GM19025 (cell line): ENCODE data around the gene KRTAP5-1.
"Not testable (repeated sequence)": the region's sequence is repeated elsewhere in the genome, so short reads cannot be mapped to it uniquely, and the experiment has no call there.

Experiments
- ATAC-seq: cut with Tn5 transposase; IDR thresholded peaks from one replicate; pipeline ENCODE4 v1.9.1; 2021; ENCODE audit warnings: mild to moderate bottlenecking, low read depth, moderate library complexity; ENCODE audit not compliant: unreplicated experiment

KRTAP5-1 gene

DNA sequence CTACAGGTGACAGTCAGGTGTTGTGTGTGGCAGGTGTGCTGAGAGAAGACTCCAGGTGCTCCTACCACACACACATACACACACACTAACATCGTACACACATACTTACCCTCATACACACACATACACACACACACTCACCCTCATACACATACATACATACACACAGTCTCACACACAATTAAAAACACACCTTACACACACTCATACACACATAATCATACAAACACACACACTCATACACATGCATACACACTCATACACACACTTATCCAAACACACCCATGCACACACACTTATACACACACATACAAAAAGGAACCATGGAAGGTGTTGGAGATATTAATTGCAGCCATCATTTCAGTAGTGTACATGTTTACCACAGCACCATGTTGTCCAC, 18.5 kb upstream of the KRTAP5-1 start:
- ATAC-seq = no peak

DNA sequence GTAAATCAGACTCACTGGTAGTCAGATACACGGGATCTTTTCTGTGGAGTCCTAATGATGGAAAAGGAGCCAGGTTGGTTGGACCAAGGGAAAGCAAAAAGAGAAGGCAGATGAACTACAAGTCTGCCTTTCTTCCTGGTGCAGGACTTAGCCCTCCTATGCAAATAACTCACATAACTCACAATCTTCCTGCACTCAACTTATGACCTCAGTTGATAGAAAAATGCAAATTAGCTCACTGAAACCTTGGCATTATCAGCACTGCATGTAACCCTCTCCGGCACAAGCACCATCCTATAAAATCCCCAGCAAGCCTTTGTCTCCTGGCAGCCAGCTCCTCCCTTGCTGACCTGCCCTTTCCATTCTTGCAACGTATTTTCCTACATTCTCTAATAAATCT, 16.6 kb upstream of the KRTAP5-1 start:
- ATAC-seq = not testable (repeated sequence)

DNA sequence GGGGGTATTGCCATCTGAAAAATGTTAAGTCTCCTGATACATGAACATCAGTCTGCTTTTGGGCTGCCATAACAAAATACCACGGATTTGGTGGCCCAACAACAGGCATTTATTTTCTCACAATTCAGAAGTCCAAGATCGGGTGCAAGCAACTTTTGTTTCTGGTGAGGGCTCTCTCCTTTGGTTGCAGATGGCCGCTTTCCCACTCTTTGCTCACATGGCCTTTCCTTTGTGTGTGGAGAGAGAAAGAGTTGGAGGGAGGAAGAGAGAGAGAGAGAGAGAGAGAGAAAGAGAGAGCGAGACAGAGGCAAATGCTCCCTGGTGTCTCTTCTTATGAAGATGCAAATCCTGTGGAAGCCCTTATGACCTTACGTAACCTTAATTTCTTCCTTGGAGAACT, 15.5 kb upstream of the KRTAP5-1 start:
- ATAC-seq = no peak

DNA sequence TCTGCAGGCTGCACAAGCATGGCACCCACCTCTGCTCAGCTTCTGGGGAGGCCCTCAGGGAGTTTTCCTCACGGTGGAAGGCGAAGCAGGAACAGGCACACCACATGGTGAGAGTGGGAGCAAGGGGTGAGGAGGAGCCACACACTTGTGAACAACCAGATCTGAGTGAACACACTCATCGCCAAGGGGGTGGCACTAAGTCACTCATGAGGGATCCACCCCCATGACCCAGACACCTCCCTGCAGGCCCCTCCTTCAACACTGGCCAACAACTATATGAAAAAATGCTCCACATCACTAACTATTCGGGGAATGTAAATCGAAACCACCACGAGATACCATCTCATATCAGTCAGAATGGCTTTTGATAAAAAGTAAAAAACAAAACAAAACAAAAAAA, 13.7 kb upstream of the KRTAP5-1 start:
- no peak for ATAC-seq

DNA sequence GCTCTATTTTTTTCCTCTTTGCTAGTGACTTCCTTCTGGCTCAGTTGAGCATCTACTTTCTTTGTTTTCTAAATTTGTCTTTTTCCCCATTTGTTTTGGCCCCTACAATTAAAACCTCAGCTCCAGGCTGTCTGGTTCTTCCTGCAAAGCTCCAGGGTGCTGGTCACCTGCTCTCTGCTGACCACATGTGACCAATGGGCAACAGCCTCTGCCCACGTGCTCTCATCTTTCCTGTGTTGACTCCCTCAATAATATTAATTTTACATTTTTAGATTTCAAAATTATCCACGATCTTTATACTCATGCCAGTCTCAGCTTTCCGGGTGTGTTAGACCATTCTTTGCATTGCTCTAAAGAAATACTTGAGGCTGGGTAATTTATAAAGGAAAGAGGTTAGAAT, 13.3 kb upstream of the KRTAP5-1 start:
- not testable (repeated sequence) for ATAC-seq

DNA sequence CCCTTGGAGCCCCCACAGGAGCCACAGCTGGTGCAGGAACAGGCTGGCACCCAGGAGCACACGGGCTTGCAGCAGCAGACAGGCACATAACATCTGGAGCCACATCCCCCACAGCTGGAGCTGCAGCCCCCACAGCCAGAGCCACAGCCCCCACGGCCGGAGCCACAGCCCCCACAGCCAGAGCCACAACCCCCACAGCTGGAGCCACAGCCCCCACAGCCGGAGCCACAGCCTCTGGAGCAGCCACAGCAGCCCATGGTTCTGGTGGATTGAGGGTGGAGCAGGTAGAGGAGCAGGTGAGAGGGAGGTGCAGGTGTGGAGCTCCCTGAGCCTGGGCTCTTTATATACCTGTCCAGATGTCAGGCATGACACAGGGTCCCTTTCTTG, 12.9 kb upstream of the KRTAP5-1 start, which contains the start of gene KRTAP5-2:
Gene KRTAP5-2 (minus strand): TSS at position 301 of the 387 bp plus-strand sequence. CDS start 44 bp downstream, at position 257.
- ATAC-seq = no peak

DNA sequence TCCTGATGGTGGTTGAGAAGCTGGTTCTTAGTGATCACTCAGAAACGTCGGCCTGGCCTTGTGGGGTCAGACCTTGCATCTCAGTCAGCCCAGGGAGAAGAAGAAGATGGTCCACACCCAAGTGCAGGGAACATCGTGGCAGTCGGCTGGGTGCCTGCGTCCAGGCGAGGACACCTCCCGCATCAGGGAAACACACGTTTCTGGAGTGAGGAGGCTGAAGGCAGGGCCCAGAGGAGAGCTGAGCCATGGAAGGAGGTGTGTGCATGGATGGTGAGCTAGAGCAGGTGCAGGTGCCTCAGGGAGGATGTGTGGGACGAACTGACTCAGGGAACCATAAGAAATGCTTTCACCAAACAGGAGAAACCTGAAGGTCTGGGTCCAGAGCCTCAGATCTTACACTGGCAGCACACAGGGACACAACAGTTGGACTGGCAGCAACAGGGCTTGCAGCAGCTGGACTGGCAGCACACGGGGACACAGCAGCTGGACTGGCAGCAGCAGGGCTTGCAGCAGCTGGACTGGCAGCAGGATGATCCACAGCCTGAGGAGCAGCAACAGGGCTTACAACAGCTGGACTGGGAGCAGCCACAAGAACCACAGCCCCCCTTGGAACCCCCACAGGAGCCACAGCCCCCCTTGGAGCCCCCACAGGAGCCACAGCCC, 12.4 kb upstream of the KRTAP5-1 start:
- ATAC-seq = no peak

DNA sequence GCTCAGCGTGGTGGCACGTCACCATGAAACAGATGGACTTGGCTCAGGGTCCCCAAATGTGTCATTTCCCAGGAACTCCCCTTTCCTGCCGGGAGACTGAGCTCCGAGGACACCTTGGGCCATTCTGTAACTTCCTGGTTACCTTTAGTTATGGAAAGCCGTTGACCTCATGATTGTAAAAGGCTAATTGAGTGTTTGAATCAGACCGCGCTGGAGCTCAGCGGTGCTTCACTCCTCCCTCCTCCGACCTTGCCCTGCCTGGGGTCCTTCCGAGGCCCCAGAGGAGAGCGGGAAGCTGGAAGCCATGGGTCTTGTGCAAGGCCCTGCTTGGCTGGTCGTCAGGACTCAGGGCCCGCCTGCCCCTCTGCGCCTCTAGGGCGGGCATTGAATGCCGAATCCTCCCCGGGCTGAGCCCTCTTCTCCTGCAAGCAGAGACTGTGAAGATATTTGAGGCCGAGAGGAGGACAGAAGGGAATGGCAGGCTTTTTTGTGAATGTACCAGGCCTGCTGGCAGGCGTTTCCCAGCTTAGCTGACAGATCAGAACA, 11.6 kb upstream of the KRTAP5-1 start:
- not testable (repeated sequence) for ATAC-seq

DNA sequence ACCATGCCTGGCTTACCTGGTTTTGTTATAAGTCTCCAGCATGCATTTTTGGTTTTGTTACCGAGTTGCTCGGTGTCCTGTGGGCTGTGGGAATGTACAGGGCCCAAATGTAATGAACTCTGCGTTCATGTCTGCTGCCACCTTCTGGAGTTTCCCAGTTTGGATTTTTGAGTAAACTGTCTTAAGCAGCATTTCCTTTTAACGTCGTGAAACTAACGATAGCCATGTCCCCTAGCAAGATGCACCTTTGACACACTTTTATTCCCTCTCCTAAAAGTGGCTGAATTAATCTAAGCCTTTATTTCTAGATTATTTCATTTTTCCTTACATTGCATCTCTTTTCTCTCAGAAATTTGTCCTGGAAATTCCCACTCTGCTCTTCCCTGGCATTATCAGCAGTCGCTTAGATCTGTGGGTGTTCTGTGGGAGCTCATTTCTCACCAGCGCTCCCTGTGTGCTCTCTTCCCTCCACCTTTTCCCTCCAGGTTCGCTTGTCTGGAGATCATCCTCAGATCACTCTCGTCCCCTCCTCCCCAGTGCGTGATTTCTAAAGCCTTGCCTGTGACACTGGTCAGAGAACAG, 11.0 kb upstream of the KRTAP5-1 start:
- not testable (repeated sequence) for ATAC-seq

DNA sequence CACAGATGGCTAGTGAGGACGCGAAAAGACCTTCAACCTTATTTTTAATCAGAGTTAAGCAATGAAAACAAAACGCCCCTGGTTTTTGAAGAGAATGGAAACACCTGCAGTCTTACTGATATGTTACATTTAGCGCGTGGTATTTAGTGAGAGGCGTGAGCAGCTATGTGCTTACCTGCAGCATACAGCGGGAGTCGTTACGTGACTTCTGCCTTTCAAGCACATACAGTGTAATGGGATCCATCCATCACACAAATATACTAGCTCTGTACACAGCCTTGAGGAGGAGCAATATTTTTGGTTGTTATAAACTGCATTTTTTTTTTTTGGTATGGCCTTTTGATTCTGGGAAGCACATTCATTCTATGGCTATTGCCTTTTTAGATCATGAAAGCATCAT, 7.5 kb upstream of the KRTAP5-1 start:
- ATAC-seq = no peak

DNA sequence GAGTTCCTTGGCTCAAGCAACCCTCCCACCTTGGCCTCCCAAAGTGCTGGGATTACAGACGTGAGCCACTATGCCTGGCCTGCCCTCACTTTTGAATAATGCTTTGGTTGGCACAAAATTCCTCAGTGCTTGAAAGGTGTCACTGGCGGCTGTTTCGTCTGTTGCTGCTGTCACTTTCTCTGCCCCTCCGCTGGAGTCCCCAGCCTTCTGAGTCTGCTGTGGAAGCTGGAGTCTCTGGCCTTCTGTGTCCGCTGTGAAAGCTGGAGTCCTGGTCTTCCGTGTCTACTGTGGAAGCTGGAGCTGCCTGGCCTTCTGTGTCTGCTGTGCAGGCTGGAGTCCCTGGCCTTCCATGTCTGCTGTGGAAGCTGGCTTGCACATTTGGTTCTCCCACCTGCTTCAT, 4.9 kb upstream of the KRTAP5-1 start:
- ATAC-seq = no peak

DNA sequence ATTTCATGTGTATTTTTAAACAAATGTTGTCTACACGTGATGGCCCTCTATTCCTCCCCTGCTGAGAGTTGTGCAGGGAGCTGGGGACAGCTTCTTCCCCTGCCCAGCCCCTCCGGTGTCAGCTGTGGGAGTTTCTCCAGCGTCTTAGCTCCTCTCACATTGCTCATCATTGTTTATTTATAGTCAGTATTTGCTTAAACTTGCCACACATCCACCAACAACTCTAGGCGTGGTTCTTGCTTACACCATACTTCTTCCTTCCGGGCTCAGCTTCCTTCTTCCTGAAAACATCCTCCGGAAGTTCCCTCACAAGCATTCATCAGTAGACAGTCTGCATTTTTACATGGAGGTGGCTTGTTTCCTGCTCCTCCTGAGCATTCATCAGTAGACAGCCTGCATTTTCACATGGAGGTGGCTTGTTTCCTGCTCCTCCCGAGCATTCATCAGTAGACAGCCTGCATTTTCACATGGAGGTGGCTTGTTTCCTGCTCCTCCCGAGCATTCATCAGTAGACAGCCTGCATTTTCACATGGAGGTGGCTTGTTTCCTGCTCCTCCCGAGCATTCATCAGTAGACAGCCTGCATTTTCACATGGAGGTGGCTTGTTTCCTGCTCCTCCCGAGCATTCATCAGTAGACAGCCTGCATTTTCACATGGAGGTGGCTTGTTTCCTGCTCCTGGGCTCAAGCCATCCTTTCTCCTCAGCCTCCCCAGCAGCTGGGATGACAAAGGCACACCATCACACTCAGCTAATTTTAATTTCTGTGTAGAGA, 4.3 kb upstream of the KRTAP5-1 start:
- not testable (repeated sequence) for ATAC-seq

DNA sequence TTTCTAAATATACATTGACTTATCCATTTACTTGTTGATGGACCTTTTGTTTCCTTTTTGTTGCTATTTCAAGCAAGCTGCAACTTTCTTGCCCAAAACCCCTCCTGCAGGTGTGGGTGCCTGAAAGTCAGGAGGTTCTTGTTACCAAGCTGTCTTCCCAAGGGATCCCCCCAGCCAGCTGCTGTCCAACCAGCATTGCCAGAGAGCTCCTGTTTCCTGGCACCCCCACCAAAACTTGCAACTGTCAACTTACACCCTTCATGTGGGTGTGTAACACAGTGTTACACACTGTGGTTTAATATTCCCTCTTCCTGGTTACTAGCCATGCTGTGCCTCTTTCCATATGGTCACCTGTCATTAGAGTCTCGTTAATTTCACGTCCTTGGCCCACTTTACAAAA, 1.6 kb upstream of the KRTAP5-1 start:
- ATAC-seq = no peak

DNA sequence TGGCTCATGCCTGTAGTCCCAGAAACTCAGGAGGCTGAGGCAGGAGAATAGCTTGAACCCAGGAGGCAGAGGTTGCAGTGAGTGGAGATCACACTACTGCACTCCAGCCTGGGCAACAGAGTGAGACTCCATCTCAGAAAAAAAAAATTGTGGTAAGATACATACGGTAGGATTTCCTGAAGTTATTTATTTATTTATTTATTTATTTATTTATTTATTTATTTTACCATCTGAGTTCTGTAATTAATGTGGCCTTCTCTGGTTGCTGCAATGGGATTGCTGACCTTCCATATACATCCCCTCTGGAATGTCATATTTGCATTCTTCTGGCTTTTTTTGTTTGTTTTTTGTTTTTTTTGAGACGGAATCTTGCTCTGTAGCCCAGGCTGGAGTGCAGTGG, 2.2 kb downstream of the KRTAP5-1 start:
- ATAC-seq = not testable (repeated sequence)

DNA sequence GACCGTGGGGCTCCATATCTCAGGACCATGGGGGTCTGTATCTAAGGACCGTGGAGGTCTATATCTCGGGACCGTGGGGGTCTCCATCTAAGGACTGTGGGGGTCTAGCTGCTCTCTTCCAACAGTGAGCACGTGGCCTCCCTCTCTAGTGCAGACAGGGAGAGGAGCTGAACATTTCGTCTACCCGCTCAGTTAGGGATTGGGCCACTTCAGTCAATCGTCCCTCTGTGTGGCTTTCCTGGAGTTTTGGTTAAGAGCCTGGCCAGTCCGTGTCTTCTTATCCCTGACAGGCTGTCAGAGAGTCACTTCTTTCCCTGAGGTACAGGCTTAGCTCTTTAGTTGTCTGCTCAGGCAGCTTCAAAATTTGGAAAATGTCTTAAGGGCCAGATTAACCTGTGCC, 3.1 kb downstream of the KRTAP5-1 start:
- no peak for ATAC-seq

DNA sequence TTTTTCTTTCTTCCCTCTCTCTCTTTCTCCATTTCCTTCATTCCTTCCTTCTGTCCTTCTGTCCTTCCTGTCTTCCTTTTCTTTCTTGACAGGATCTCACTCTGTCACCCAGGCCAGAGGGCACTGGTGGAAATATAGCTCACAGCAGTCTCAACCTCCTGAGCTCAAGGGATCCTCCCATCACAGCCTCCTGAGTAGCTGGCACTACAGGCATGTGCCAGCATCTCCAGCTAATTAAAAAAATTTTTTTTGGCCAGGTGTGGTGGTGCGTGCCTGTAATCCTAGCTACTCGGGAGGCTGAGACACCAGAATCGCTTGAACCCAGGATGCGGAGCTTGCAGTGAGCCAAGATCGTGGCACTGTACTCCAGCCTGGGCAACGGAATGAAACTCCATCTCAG, 8.3 kb downstream of the KRTAP5-1 start:
- no peak for ATAC-seq

DNA sequence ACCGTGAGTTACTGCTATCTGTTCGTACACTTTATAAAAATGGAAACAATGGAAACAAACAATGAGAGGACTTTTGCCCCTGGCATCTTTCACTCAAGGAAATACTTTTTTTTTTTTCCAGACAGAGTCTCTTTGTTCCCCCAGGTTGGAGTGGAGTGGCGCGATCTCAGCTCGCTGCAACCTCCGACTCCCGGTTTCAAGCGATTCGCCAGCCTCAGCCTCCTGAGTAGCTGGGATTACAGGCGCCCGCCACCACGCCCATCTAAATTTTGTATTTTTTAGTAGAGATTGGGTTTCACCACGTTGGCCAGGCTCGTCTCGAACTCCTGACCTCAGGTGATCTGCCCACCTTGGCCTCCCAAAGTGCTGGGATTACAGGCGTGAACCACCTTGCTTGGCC, 9.3 kb downstream of the KRTAP5-1 start:
- not testable (repeated sequence) for ATAC-seq

DNA sequence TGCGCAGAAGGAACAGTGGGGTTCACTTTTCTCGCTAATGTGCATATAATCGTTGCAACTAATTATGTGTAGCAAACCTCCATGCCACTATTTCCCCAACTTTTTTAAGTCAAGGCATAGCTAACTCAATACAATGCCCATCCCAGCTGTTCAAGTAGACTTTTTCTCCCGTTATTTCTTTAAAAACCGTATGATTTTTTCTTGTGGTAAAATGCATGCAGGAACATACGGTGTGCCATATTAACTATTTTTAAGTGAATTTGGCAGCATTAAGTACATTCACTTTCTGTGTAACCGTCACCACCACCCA, 10.2 kb downstream of the KRTAP5-1 start:
- ATAC-seq = no peak

DNA sequence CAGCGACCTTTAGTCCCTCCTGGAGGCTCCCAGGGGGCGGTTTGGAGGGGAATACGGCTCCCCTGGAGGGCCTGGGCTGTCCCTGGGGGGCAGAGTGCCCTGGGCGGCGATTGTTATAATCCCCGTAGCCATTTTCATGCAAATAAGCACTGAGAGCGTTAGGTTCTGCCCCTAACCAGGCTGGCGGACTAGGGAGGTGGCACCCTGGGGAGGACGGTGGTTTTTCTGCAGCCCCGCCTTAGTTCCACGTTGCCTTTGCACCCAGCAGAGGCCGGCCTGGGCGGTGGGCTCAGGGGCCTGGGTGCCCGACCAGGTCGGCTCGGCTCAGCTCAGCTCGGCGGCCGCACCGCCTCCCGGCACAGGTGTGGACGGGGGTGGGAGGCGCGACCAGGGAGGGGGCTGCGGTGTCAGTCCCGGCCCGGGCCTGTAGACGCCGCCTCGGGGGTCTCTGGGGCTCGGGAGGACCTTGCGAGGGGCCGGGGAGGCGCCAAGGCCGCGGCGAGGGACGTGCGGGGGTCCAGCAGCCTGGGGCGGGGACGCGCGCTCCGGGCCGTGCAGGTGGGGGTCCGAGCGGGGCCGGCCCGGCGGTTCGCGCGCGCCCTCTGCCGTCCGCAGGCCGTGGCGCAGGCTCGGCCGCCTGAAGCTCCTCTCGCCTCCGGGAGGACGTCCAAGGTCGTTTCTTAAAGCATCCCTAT, 10.7 kb downstream of the KRTAP5-1 start:
- no peak for ATAC-seq

DNA sequence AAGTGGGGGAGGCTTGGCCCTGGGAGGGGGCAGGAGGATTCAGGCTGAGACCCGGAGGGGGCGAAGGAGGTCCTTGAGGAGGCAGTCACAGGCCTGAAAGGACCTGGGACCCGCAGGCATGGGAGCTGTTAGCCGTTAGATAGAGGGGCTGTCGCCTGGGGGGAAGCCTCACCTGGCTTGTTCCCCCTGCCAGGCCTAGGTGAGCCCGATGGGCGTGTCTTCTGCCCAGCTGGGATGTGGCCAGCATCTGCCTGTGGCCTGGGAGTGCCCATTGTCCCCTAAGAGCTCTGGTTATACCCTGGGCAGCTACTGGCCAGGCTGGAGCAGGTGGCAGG, 11.2 kb downstream of the KRTAP5-1 start:
- ATAC-seq = no peak
